ES-I3 (cell line): ENCODE results near the gene COA6.
A peak's percentile ranks its signal among the peaks of the same experiment; 100 is the strongest.
"Not testable (repeated sequence)": the region's sequence is repeated elsewhere in the genome, so short reads cannot be mapped to it uniquely, and the experiment has no call there.

Experiments used
- H3K36me3 ChIP-seq: 2 replicates; pipeline ENCODE4 v1.6.1; 2013; ENCODE audit warnings: mild to moderate bottlenecking, low read length, control low read depth, moderate library complexity; ENCODE audit not compliant: insufficient read depth
- H3K4me1 ChIP-seq: 2 replicates; pipeline ENCODE4 v1.6.1; 2013; ENCODE audit warnings: mild to moderate bottlenecking, control low read depth, low read length; ENCODE audit not compliant: insufficient read depth
- H3K9ac ChIP-seq: 2 replicates; pipeline ENCODE4 v1.6.1; 2013; ENCODE audit warnings: low read depth, mild to moderate bottlenecking, low read length, moderate library complexity
- H3K9me3 ChIP-seq: 2 replicates; pipeline ENCODE4 v1.6.1; 2013; ENCODE audit warnings: mild to moderate bottlenecking, low read length, moderate library complexity; ENCODE audit not compliant: control insufficient read depth, insufficient read depth

Gene COA6

DNA sequence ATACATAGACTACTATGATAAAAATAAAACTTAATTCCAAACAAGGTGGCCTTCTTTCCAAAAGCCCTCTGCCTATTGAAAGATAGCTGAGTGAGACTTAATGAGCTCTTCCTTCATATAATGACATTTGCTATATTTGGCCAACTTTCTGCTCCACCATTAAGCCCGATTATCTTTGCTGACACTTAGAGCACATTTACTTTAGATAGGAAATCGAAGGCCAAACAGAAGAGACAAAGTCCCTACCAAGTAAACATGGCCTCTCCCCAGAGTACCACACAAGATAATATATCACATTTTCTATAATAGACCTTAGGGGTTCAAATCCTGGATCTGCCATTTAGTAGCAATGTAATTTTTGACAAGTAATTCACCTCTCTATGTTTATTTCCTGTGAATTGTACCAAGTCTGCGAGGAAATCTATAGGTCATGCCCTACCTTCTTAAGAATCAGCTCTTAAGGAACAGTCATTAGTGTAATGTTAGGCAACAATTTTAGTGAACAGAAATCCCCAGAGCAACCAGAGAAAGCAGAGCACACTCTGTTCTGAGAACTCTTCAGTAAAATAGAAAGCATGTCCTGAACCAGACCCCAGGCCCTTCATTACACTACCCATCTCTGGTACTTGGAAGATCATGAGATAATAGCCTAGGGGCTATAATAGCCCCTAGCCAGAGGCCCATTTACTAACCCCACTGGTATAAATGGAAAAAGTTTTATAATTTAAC is 17.3 kb upstream of the COA6 start:
- Histone ChIP-seq H3K36me3 (no peaks in the 10 kb centered on the region), H3K9me3 (no peaks in the 10 kb centered on the region), H3K9ac (no peak overlapping the region), H3K4me1 (no peaks in the 10 kb centered on the region; the same call in 1 of the 2 replicates)

DNA sequence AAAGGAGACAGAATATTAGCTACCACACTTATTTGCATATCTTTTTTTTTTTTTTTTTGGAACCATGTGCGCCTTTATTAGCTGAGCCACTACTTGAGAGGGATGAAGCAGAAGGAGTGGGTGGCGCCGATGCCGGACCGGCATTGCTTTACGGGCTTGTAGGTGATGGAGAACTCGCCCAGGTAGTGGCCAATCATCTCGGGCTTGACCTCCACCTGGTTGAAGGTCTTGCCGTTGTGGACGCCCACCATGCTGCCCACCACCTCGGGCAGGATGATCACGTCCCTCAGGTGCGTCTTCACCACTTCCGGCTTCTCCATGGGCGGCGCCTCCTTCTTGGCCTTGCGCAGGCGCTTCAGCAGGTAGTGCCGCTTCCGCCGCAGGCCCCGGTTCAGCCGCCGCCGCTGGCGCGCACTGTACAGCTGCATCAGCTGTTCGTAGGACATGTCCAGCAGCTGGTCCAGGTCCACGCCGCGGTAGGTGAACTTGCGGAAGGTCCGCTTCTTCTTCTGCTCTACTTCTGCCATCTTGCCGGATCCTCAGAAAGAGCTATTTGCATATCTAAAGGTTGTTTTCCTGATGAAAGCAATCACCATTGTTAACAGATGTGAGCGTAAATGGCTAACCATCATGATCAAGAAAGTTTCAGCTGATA is 16.5 kb upstream of the COA6 start:
- H3K36me3 ChIP-seq, H3K9me3 ChIP-seq, H3K4me1 ChIP-seq, H3K9ac ChIP-seq: not testable (repeated sequence)

DNA sequence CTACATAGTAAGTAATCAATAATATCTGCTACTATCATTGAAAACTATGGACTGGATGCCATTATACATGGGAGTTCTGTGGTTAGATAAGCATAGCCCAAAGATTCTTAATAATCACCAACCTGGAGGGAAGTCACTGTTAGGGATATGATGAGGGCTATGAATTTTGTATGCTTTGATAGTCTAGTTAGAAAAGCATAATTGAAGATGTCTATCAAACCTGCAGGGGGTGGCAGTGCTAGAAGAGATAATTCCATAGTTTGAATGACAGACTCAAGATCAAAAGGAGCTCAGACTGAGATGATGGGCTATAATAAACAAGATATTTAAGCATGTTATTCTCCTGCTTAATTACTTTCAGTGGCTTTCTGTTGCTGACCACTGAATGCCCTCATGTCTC is 15.4 kb upstream of the COA6 start:
- Histone ChIP-seq H3K36me3 (no peaks in the 10 kb centered on the region), H3K9ac (no peak overlapping the region), H3K9me3 (no peaks in the 10 kb centered on the region), H3K4me1 (no peaks in the 10 kb centered on the region; the same call in 1 of the 2 replicates)

DNA sequence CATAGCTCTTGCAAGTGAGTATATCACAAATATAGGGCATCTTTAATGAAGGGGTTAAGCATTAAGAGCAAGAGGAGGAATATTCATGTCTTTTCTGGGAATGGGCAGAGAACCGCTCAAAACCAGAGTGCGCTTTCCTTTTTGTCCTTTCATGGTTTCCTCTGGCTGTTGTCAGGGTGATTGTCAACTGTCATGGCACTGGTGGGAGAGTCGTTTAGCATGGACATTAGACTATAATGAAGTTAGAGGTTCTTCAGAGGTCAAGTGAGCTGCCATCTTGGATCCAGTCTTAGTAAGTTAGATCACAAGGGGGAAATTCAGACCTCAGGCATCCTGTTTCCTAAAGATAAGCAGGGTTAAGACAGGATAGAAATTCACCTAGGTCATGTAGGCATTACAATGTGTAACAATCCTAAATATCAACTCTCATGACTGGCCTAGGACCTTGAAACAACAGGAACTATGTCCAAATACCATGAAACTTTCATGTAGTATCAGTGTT is 12.1 kb upstream of the COA6 start:
- Histone ChIP-seq H3K9me3 (no peaks in the 10 kb centered on the region), H3K9ac (no peak overlapping the region), H3K36me3 (no peaks in the 10 kb centered on the region), H3K4me1 (no peaks in the 10 kb centered on the region; the same call in 1 of the 2 replicates)

DNA sequence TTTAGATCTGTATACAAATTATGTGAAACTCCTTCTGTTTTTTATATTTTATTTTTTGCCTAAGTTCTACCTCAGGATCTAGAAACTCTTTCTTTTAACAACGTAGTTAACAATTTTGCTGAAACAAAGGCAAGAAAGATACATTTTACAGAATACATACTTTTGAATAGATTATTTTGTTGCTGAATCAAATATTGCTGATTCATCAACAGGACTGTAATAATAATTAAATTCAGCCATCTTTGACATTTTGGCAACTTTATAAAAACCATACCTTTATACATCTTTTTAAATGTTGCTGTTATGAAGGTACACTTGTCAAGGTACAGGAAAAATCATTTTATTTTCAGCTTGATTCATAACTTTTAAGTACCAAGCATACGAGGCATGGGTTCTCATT is 10.7 kb upstream of the COA6 start:
- Histone ChIP-seq H3K9ac (no peak overlapping the region), H3K36me3 (no peaks in the 10 kb centered on the region), H3K9me3 (no peaks in the 10 kb centered on the region), H3K4me1 (no peaks in the 10 kb centered on the region)

DNA sequence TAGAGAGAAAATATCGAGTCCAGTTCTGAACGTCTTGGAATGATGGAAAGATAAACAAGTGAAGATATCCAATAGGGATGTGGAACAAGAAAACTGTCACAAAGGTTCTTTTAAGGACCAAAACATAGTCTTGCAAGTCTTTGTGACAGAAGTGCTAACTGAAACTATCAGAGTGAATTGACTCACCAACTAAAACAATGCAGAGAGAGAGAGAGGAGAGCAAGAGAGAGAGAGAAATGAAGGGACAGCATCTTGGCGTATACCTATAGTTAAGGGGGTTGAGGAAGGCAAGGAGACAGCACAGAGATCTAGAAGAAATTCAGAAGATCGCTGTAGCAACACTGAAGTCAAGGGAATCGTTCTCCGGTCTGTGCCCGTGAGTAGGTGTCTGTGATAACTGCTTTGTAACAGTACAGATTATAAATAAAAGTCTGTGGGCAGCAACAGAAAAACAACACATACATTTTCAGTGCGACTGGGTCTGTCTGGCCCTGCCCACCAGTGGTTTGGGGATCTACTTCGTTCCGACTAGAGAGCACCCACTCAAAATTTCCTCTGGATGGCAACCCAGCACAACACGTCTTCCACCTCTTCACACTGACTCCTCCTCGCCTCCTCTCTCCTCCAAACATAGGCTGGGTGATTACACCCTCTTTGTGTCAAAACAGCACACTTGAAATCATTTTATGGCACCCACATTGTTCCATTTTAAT is 4.8 kb upstream of the COA6 start:
- no peaks in the 10 kb centered on the region for H3K36me3 ChIP-seq
- no peaks in the 10 kb centered on the region for H3K9me3 ChIP-seq
- no peak overlapping the region for H3K9ac ChIP-seq
- no peaks in the 10 kb centered on the region for H3K4me1 ChIP-seq

DNA sequence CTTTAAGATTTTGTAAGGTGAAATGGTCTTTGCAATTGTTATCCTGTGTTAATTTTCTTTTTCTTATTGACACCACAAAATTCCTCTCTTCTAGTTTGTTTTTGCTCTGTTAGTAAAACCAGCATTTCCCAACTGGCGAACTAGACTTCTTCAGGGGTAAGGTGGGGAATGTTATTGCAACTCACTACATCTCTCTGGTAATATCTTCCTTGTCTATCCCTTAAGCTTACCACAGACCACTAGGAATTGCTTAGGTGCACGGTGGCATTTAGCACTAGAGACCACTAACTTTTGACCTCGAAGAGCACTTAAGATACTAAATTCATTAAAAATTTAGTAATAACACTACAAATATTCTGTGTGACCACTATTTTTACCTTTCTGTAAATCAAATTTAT is 4.2 kb upstream of the COA6 start:
- Histone ChIP-seq H3K4me1 (no peaks in the 10 kb centered on the region), H3K9ac (no peak overlapping the region), H3K36me3 (no peaks in the 10 kb centered on the region), H3K9me3 (no peaks in the 10 kb centered on the region)

DNA sequence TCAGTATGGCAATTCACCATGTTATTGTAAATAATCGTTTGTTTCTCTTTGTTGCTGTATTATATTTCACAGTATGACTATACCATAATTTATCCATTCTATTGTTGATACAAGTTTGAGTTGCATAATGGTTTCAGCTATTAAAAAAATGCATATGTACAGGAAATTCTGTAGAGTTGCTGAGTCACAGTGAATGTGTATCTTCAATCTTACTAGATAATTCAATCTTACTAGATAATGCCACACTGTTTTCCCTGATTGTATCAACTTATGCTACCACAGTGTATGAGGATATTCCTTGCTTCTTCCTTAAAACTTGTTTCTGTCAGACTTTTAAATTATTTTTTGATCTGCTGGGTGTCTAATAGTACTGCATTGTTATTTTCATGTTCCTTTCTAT is 3.5 kb upstream of the COA6 start:
- no peaks in the 10 kb centered on the region for H3K4me1 ChIP-seq
- no peak overlapping the region for H3K9ac ChIP-seq
- H3K36me3 ChIP-seq = no peaks in the 10 kb centered on the region
- no peaks in the 10 kb centered on the region for H3K9me3 ChIP-seq

DNA sequence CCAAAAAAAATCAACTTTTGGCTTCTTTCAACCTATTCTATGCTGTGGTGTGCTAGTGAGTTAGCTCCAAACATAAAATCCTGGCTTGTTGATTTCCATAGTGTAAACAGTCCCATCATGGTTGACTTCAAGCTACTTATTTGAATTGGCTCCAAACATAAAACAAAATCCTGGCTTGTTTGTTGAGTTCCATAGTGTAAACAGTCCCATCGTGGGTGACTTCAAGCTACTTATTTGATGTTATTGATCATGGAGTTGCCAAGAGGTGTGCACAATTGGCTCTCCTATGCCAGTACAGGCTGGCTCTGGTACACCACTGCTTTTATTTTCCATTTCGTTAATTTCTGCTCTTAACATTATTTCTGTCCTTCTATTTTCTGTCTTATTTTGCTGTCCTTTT is 1.8 kb upstream of the COA6 start:
- H3K9ac ChIP-seq = no peak overlapping the region
- H3K9me3 ChIP-seq = no peaks in the 10 kb centered on the region
- H3K36me3 ChIP-seq = peaks cover 6% of the 10 kb centered on the region; the same call in 1 of the 2 replicates
- H3K4me1 ChIP-seq = no peaks in the 10 kb centered on the region

DNA sequence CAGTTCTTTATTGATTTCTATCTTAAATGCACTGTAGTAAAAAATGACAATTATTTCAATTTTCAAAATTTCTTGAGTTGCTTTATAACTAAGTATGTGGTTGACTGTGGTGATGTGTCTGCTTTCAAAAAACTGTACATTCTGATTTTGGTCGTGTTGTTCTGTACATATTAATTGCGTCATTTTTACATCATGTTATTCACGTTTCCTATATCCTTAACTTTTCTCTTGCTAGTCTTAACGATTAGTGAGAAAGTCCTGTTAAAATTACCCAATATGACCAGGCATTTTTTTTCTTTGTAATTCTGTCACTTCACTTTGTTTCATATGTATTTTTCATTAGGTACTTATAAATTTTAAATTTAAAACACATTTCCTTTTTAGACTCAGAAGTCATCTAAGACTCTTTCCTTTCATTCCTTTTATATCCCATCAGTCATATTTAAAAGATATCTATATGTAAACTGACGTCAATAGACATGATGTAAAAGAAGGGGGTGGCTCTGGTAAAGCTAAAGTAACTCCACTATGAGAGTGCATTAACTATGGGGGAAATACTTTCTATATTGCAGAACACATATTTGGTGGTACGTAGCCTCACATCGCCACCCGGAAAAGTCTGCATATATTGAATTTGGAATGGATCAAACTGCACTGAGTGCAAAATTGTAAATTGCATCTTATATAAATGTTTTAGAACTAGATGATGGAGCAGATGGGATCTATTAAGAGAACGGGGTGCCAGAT is 1.1 kb upstream of the COA6 start:
- H3K9me3 ChIP-seq = no peaks in the 10 kb centered on the region
- peak overlapping the region; percentile 76; the same call in 1 of the 2 replicates for H3K9ac ChIP-seq
- peaks cover 9% of the 10 kb centered on the region for H3K36me3 ChIP-seq
- no peaks in the 10 kb centered on the region for H3K4me1 ChIP-seq

DNA sequence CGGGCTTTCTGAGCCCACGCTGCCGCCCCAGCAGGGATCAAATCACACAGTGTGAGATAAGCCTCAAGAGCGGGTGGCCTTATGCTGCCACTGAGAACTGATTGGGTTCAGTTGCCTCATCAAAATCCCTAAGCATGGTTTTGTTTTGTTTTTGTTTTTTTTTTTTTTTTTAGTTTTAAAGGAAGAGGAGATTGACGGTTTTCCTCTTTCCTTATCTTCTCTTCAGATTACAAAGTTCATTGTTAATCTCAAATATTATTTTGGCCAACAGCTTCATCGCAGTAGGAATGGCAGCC is 651 bp downstream of the COA6 start:
- peak overlapping the region; percentile 76 for H3K9ac ChIP-seq
- H3K36me3 ChIP-seq = peaks cover 9% of the 10 kb centered on the region
- H3K9me3 ChIP-seq = no peaks in the 10 kb centered on the region
- H3K4me1 ChIP-seq = no peaks in the 10 kb centered on the region

DNA sequence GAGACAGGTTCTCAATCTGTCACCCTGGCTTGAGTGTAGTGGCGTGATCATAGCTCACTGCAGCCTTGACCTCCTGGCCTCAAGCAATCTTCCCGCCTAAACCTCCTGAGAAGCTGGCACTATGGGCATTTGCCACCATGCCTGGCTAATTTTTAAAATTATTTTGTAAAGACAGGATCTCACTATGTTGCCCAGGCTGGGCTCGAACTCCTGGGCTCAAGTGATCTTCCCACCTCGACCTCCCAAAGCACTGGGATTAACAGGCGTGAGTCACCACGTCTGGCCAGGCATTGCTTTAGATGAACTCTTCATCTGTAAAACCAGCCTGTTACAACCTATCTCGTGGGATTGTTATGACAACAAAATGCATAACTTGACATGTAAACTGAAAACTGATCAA is 2.4 kb downstream of the COA6 start:
- Histone ChIP-seq H3K9ac (no peak overlapping the region), H3K4me1 (no peaks in the 10 kb centered on the region), H3K36me3 (peaks cover 14% of the 10 kb centered on the region), H3K9me3 (no peaks in the 10 kb centered on the region)

DNA sequence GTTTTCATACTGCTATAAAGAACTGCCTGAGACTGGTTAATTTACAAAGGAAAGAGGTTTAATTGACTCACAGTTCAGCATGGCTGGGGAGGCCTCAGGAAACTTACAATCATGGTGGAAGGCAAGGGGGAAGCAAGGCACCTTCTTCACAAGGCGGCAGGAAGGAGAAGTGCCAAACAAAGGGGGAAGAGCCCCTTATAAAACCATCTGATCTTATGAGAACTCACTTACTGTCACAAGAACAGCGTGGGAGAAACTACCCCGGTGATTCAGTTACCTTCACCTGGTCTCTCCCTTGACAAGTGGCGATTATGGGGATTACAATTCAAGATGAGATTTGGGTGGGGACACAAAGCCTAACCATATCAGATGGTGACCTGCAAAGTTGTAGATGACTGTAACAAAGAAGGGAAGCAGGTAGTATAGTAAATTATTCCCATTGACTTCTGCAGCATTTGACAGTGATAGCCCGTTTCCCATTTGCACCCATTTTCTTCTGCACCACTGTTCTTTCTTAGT is 6.4 kb downstream of the COA6 start:
- not testable (repeated sequence) for H3K9me3 ChIP-seq, H3K4me1 ChIP-seq, H3K9ac ChIP-seq
- peaks cover 14% of the 10 kb centered on the region for H3K36me3 ChIP-seq
